GM12878 (cell line): ENCODE measurements around the gene ZPBP. TPM values are rescaled to one million over a fixed set of nuclear protein-coding genes. Genes with fewer than 3 reads are reported as not detected.

Source experiments
- ATAC-seq: fragments of 200-7000 bp; cut with Tn5 transposase; 3 replicates; pipeline ENCODE4 v1.9.1; 2020; ENCODE audit warnings: mild to moderate bottlenecking, moderate library complexity
- BruUV-seq: library from RNA; stranded (reverse); fragments of 400-500 nt; replicated peaks from 2 replicates; lab custom pipeline; 2021; lab: Mats Ljungman, UMichigan
- CTCF ChIA-PET: fragments of 300-600 bp; sonication (Branson Sonifier 250); formaldehyde crosslinking; extraction: SDS; loops from one replicate; lab custom pipeline; 2021; ENCODE audit warnings: inconsistent platforms; lab: Yijun Ruan, JAX
- POLR2A ChIA-PET: fragments of 350-600 bp; formaldehyde crosslinking; extraction: SDS; loops from one replicate; lab custom pipeline; 2021; ENCODE audit warnings: inconsistent platforms; lab: Charles Lee
- RAD21 ChIA-PET: fragments of 300-600 bp; sonication (Branson Sonifier 250); formaldehyde crosslinking; loops from one replicate; lab custom pipeline; 2023; ENCODE audit warnings: antibody characterized with exemption; ENCODE audit not compliant: unreplicated experiment; lab: Charles Lee
- SMC1A ChIA-PET: fragments of 300-600 bp; sonication (Branson Sonifier 250); formaldehyde crosslinking; loops from one replicate; lab custom pipeline; 2023; ENCODE audit not compliant: unreplicated experiment, uncharacterized antibody; lab: Charles Lee
- DNase-seq: peaks from one replicate; pipeline ENCODE4 v3.0.0-alpha.2; 2011; ENCODE audit warnings: low read depth, low spot score
- FAIRE-seq: peaks from 3 replicates; lab custom pipeline; 2011; peaks lifted over from hg19 to GRCh38; lab: Jason Lieb, UNC
- H2AFZ ChIP-seq: 2 replicates; pipeline ENCODE4 v1.6.0; 2011; ENCODE audit warnings: low read depth, low read length, control low read depth; ENCODE audit not compliant: control insufficient read depth
- H3K27ac ChIP-seq: 2 replicates; pipeline ENCODE4 v1.5.1; 2011; ENCODE audit warnings: control low read depth; ENCODE audit not compliant: control insufficient read depth, insufficient read depth
- H3K27me3 ChIP-seq, 2 experiments: replicated peaks in 1 of 2; 2 replicates each; pipeline versions ENCODE4 v1.6.0 to v1.6.1; 2011; ENCODE audit warnings: low read length in 1 of 2; ENCODE audit not compliant: control insufficient read depth in 2 of 2, insufficient read depth in 2 of 2
- H3K36me3 ChIP-seq, 2 experiments: 2 replicates each; pipeline ENCODE4 v1.5.1; 2011; ENCODE audit warnings: low read length in 1 of 2; ENCODE audit not compliant: control insufficient read depth in 2 of 2, insufficient read depth in 2 of 2
- H3K4me1 ChIP-seq: 2 replicates; pipeline ENCODE4 v1.6.1; 2011; ENCODE audit warnings: mild to moderate bottlenecking, low read length, moderate library complexity, mixed read lengths; ENCODE audit not compliant: control insufficient read depth, insufficient read depth
- H3K4me2 ChIP-seq: 2 replicates; pipeline ENCODE4 v1.6.0; 2011; ENCODE audit warnings: control low read depth; ENCODE audit not compliant: control insufficient read depth, insufficient read depth
- H3K4me3 ChIP-seq: fragments of 200-600 bp; sonication (generic); 2 replicates; pipeline ENCODE4 v1.5.1; 2016
- H3K79me2 ChIP-seq: 2 replicates; pipeline ENCODE4 v1.6.0; 2011; ENCODE audit warnings: low read length; ENCODE audit not compliant: control insufficient read depth, insufficient read depth
- H3K9ac ChIP-seq: 2 replicates; pipeline ENCODE4 v1.8.0; 2011; ENCODE audit warnings: low read length, control low read depth, mixed read lengths; ENCODE audit not compliant: control insufficient read depth, insufficient read depth
- H3K9me3 ChIP-seq: replicated peaks from 3 replicates; pipeline ENCODE4 v1.5.1; 2011; ENCODE audit warnings: mild to moderate bottlenecking, low read length; ENCODE audit not compliant: control insufficient read depth, insufficient read depth
- H4K20me1 ChIP-seq: 2 replicates; pipeline ENCODE4 v1.6.0; 2011; ENCODE audit not compliant: control insufficient read depth, insufficient read depth
- ASH2L ChIP-seq: fragments of 300-600, 200-600 bp; sonication (generic); IDR thresholded peaks from 2 replicates; pipeline ENCODE4 v1.6.1; 2017; ENCODE audit warnings: low read depth, mild to moderate bottlenecking, borderline replicate concordance
- BCL11A ChIP-seq: IDR thresholded peaks from 2 replicates; pipeline ENCODE4 v1.6.1; 2011; ENCODE audit warnings: low read depth, low read length
- BMI1 ChIP-seq: fragments of 450-650 bp; IDR thresholded peaks from 2 replicates; pipeline ENCODE4 v1.6.1; 2016; ENCODE audit warnings: mild to moderate bottlenecking, moderate library complexity, borderline replicate concordance
- CREM ChIP-seq: IDR thresholded peaks from 2 replicates; pipeline ENCODE4 v1.6.1; 2014; ENCODE audit warnings: antibody characterized with exemption, low read depth
- IRF4 ChIP-seq: IDR thresholded peaks from 2 replicates; pipeline ENCODE4 v1.6.1; 2011; ENCODE audit warnings: low read depth, low read length
- NFYB ChIP-seq: IDR thresholded peaks from 2 replicates; pipeline ENCODE4 v1.6.1; 2011; ENCODE audit warnings: low read depth, mild to moderate bottlenecking, low read length, improper control_type of control experiment, moderate library complexity; ENCODE audit not compliant: insufficient read depth
- NKRF ChIP-seq: fragments of 450-650 bp; conservative IDR thresholded peaks from 2 replicates; pipeline ENCODE4 v1.6.1; 2017; ENCODE audit warnings: mild to moderate bottlenecking, moderate library complexity
- NRF1 ChIP-seq: conservative IDR thresholded peaks from 2 replicates; pipeline ENCODE4 v1.6.1; 2011; ENCODE audit warnings: mild to moderate bottlenecking, low read depth, low read length, improper control_type of control experiment
- PAX5 ChIP-seq: IDR thresholded peaks from 2 replicates; pipeline ENCODE4 v1.6.1; 2011; ENCODE audit warnings: low read depth, low read length, borderline replicate concordance
- RCOR1 ChIP-seq: conservative IDR thresholded peaks from 2 replicates; pipeline ENCODE4 v1.6.1; 2012; ENCODE audit warnings: low read depth, low read length, improper control_type of control experiment
- SKIL ChIP-seq: fragments of 450-650 bp; IDR thresholded peaks from 2 replicates; pipeline ENCODE4 v1.6.1; 2017; ENCODE audit warnings: mild to moderate bottlenecking, low read depth, inconsistent platforms; ENCODE audit not compliant: poor library complexity, severe bottlenecking
- SMARCA5 ChIP-seq: fragments of 450-650 bp; IDR thresholded peaks from 2 replicates; pipeline ENCODE4 v1.6.1; 2017; ENCODE audit warnings: mild to moderate bottlenecking
- STAT1 ChIP-seq: fragments of 450-650 bp; conservative IDR thresholded peaks from 2 replicates; pipeline ENCODE4 v1.6.1; 2014; ENCODE audit warnings: antibody characterized with exemption, mild to moderate bottlenecking
- SUPT20H ChIP-seq: IDR thresholded peaks from 2 replicates; pipeline ENCODE4 v1.6.1; 2011; ENCODE audit warnings: low read depth, mild to moderate bottlenecking, low read length, moderate library complexity, borderline replicate concordance; ENCODE audit not compliant: control insufficient read depth
- USF2 ChIP-seq: IDR thresholded peaks from 2 replicates; pipeline ENCODE4 v1.6.1; 2011; ENCODE audit warnings: low read depth, low read length, improper control_type of control experiment, borderline replicate concordance
- YY1 ChIP-seq: IDR thresholded peaks from 2 replicates; pipeline ENCODE4 v1.6.1; 2011; ENCODE audit warnings: low read depth, mild to moderate bottlenecking, low read length
- ZNF384 ChIP-seq: IDR thresholded peaks from 2 replicates; pipeline ENCODE4 v1.6.1; 2012; ENCODE audit warnings: low read depth, mild to moderate bottlenecking, low read length, improper control_type of control experiment, borderline replicate concordance
- WGBS: methylation state at CpG from one replicate; pipeline ENCODE4 v1.1.6; 2016; ENCODE audit warnings: low lambda C conversion rate; ENCODE audit not compliant: insufficient replicate concordance, insufficient coverage; ENCODE audit errors: missing lambda C conversion rate; 5-methylcytosine and 5-hydroxymethylcytosine counted together
- in situ Hi-C: fragments of 300-500 bp; cut with MboI; formaldehyde crosslinking; loops from 9 replicates; pipeline ENCODE4 v1.14.3; 2018; ENCODE audit warnings: mixed read lengths
- intact Hi-C: fragments of 100-400 bp; cut with micrococcal nuclease; formaldehyde crosslinking; loops from one replicate; pipeline ENCODE4 v1.14.2; 2022; ENCODE audit not compliant: unreplicated experiment
- polyA plus RNA-seq, 11 experiments: library from polyadenylated mRNA; depleted of rRNA in 4 of 11; unstranded in 6 of 11; stranded (reverse) in 5 of 11; fragments of >200 nt; fragmentation: Nextera tagmentation in 4 of 11; fragmentation: Illumina TruSeq in 1 of 11; extraction: Ambion mirVana in 4 of 11; extraction: Trizol in 1 of 11; gene quantifications; 1 replicate in 1 of 11; 2 replicates in 10 of 11; pipeline versions ENCODE4 v1.2.1 to v1.2.3, GENCODE V29; 2011 to 2016; ENCODE audit warnings: inconsistent platforms in 2 of 11, missing spikeins in 2 of 11, low read depth in 1 of 11
- total RNA-seq, 4 experiments: library from RNA; depleted of rRNA in 3 of 4; stranded (reverse); fragments of >200 nt in 3 of 4; fragmentation: Illumina TruSeq in 1 of 4; extraction: Trizol in 1 of 4; gene quantifications; 2 replicates each; pipeline versions ENCODE4 v1.2.1 to v1.2.3, GENCODE V29; 2013 to 2021

Gene ZPBP
- total and polyA plus RNA-seq, 10 of the 15 experiments (the other 5 are each of a cell fraction or from before 2014, with no cell fraction given): not detected

GRCh38 chr7:50088463-50089129, 4.5 kb downstream of the ZPBP start (continued):
- no peak for TF ChIP-seq NKRF
- TF ChIP-seq YY1: no peak
- no peak for TF ChIP-seq SUPT20H
- no peak for TF ChIP-seq NRF1
- no peak for TF ChIP-seq ZNF384
- TF ChIP-seq CREM: no peak

- Histone ChIP-seq H3K9me3 (no peaks in the 10 kb centered on the region), H2AFZ (no peak overlapping the region), H3K9ac (no peak overlapping the region), H3K4me3 (no peak overlapping the region), H3K36me3 (no peaks in the 10 kb centered on the region), H3K27ac (no peak overlapping the region), H3K27me3 (no peaks in the 10 kb centered on the region), H4K20me1 (no peaks in the 10 kb centered on the region), H3K4me2 (no peak overlapping the region), H3K79me2 (no peaks in the 10 kb centered on the region), H3K4me1 (no peaks in the 10 kb centered on the region)
- FAIRE-seq (no peak), DNase-seq (no peak), ATAC-seq (no peak)
- no TSS peak for BruUV-seq
- CTCF ChIA-PET: no interaction called here
- in situ Hi-C loops: loop anchor here (25.0 kb wide), 1 partner anchor 1277 kb away; no protein-coding TSS in a partner anchor
- RAD21 ChIA-PET: no interaction called here
- POLR2A ChIA-PET: no interaction called here
- SMC1A ChIA-PET: no interaction called here
- intact Hi-C loops: no loop called here
- 14% methylated on average over 5 of the region's 5 CpGs for WGBS
- TF ChIP-seq IRF4 (no peak), SMARCA5 (no peak), YY1 (no peak), BMI1 (no peak), STAT1 (no peak), PAX5 (no peak), BCL11A (no peak), NFYB (no peak), SKIL (no peak), RCOR1 (no peak), USF2 (no peak), ASH2L (no peak), CREM (no peak)
Observed at GRCh38 chr7:50085344-50085743, 7.7 kb downstream of the ZPBP start.
